NCI-H1048 (cell line): Measurements from ENCODE around the gene SLC25A28.
A peak's percentile ranks its signal among the peaks of the same experiment; 100 is the strongest.
"Not testable (repeated sequence)": the region's sequence is repeated elsewhere in the genome, so short reads cannot be mapped to it uniquely, and the experiment has no call there.

Experiments used
- DNase-seq: peaks from one replicate; lab custom pipeline; 2025; lab: John Stamatoyannopoulos, UW

The SLC25A28 gene

DNA sequence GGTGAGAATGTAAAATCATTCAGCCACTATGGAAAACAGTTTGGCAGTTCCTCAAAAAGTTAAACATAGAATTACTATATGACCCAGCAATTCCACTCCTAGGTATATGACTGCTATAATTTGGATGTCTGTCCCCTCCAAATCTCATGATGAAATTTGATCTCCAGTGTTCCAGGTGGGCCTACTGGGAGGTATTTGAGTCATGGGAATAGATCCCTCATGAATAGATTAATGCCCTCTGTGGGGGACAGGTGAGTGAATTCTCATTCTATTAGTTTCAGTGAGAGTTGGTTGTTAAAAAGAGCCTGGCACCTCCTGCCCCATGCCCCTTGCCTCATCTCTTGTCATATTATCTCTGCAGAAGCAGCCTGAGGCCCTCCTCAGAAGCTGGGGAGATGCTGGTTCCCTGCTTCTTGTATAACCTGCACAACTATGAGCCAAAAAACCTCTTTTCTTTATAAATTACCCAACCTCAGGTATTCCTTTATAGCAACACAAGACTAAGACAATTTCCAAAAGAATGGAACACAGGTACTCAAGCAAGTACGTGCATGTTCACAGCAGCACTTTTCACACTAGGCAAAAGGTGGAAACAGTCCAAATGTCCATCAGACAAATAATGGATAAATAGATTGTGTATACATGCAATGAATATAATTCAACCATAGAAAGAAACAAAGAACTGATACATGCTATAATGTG, 8.8 kb upstream of the SLC25A28 start:
- DNase-seq, result no peak

DNA sequence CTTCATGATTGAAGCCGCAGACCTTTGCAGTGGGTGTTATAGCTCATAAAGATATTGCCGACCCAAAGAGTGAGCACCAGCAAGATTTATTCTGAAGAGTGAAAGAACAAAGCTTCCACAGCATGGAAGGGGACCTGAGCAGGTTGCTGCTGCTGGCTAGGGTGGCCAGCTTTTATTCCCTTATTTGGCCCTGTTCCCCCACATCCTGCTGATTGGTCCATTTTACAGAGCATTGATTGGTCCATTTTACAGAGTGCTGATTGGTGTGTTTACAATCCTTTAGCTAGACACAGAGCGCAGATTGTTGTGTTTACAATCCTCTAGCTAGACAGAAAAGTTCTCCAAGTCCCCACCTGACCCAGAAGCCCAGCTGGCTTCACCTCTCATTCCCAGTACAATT, 4.9 kb upstream of the SLC25A28 start:
- DNase-seq, result not testable (repeated sequence)

DNA sequence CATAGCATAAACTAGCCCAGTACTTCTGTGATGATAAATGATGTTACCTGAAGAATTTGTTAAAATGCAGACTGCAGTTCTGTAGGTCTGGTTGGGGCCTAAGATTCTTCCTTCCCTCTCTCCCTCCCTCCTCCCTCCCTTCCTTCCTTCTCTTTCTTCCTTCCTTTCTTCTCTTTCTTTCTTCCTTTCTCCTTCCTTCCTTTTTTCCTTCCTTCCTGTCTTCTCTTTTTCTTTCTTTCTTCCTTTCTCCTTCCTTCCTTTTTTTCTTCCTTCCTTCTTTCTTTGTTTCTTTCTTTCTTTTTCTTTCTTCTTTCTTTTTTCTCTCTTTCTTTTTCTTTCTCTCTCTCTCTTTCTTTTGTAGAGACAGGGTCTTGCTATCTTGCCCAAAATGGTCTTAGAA, 3.7 kb upstream of the SLC25A28 start:
- no peak for DNase-seq

DNA sequence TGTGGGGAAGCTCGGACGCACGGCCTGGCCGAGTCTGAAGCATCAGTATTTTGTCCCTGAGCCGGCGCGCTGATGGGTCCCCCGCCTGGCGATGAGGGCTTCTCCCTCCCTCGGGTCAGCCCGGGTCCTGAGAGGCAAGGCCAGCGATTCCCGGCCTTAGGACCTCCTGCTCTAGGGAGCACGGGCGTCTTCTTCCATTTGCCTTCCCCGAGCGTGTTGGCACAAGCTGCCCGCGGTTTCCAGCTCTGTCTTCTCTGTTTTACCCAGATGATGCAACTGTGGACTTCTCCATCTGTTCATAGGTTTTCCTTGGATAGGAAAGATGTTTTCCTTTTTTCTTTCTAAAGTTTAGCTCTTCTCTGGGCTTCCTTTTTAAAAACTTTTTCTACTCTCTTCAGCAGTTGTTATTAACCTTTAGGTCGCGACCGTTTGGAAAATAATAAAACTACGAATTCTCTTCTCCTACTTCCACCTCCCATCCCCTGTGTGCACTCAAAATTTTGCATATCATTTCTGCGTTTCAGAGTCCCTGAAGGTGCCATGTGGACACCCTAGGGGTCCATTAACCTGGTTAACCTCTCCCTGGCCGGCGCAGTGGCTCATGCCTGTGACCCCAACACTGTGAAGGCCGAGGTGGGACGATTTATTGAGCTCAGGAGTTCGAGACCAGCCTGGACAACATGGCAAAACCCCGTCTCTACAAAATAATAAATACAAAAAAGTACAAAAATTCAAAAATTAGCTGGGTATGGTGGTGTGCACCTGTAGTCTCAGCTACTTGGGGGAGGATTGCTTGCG, 1.4 kb upstream of the SLC25A28 start:
- no peak for DNase-seq

DNA sequence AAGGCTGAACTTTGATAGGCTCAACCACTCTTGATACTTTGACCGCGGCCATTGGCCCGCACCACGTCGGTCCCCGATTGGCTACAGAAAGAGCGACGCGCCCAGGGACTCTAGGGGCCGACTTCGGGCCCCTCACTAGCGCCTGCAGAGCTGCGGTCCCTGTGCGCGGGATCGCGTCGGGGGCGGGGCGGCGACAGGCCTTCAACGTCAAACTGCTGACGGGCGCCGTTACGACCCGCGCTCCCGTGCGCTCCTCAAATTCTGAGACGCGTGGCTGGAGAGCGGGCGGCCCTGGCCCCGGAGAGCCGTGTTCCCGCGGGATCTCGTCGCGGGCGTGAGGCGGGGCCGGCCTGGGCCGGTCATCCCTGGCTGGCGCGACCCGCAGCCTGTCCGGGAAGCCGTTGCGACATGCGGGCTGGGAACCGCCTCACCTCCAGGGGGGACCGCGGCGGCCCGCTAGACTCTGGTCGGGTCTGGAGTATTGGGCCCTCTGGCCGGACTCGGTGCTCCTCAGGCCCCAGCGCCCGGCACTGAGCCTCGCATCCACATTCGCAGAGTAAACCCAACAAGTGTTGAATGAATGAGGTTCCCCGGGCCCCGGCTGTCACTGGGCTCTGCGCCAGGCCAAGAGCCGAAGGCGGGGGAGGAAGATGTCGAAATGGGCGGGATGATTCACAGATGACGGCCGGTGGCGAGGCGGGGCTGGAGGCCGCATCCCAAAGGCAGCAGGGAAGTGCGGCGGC, 643 bp upstream of the SLC25A28 start:
- DNase-seq, result peak; percentile 98

DNA sequence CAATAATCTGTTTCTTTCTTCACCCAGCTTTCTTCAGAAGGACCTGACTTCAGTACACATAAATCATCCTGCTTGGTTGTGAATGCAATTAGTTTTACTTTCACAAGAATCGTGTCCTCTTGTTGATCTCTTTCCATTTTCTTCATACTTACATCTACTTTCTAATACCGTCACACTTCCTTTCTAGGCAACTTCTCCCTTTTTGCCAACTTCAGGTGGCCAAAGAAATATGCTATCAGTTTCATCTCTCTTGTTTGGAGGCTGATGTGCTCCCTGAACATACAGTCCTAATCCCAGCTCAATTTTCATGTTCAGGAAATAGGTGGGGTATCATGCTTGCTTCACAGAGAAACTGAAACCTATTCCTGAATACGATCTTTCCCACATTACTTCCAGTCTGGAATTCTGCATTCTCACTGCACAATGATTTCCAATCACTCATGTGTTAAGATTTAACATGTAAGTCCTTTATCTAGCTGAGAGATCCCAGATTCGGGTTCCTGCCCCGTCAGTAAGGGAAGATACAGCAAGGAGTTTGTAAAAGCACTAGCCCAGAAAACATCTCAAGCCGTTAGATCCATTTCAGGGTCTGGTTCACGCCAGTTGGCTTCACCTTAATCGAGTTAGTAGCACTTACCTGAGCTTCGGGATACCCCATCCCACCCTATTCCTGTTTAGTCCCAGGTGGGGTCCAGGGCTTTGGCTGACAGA, 994 bp downstream of the SLC25A28 start:
- no peak for DNase-seq

DNA sequence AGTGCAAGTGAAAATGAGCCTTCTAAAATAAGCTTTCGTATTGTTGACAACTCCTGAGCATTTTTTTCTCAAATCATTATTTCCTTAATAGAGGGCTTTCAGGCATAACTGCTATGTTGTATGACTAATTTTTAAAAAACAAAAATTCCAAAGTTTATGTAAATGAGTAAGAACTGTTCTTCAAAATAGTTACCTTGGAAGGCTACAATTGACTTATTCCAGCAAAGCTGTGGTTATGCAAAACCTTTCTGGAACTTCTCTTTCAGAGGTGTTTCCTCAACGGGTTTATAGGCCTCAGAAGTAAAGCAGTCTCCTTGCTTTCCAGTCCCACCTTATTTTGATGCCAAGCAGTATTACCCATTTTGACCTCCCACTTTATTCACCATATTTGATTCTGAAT, 2.5 kb downstream of the SLC25A28 start:
- DNase-seq, result no peak

DNA sequence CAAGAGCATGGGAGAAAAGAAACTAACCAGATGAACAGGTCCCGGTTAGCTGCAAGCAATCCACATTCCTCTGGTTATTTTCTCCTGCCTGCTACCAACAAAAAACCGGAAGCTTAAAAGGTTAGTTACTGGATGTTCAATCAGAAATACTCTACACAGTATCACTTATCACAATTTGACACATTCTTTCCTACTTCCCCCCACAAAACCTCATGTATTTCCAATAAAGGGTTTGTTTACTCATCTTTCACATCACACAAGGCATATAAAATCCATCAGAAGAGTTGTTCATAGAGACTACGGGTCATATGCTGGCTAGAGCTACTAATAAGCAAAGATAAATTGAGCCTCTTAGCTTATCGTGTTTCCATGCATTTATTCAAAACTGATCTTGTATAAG, 4.8 kb downstream of the SLC25A28 start:
- no peak for DNase-seq

DNA sequence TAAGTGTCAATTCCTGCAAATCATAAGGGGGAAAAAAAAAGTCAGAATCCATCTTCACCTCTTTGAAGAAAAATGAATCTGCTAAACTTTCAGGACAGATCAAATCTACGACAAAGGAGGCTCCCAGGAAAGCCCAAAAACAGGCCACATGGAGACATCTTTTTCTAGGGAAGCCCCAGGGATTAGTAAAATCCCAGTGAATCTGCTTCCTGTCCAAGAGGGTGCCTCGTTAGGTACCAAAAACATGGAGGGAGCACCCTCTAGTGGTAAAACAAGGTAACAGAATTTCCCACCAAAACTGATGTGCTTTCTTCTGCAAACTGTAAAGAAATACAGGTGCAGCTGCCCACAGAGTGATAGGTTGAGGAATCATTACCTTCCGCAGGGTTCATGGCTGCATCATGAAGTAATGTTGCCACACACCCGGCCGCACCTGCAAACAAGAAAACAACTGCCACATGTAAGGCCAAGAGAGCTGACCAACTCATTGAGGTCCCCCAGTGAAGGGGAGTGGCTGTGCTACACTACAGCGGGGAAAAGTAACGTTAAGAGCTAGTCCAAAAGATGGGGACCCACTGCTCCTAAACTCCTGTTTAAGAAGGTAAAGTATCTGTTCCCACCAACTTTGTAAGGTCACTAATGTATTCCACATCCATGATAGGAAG, 7.9 kb downstream of the SLC25A28 start:
- no peak for DNase-seq

DNA sequence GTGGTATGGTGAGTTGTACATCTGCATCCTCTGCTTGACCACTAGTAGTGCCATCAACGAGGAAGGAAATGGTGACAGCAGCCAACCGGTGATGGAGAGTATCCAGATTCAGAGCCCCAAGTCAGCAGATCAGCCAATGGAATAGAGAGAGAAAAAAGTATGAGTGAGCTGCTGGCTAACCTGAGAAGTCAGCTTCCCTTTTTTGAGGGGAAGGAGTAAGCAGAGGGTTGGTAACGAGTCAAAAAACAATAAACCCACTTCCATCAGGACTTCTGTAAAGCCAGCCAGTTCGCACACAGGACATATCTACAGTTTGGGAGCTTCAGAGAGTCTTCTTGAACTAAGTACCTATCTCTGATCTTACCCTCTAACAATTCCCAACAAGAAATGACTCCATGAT, 8.9 kb downstream of the SLC25A28 start:
- no peak for DNase-seq

DNA sequence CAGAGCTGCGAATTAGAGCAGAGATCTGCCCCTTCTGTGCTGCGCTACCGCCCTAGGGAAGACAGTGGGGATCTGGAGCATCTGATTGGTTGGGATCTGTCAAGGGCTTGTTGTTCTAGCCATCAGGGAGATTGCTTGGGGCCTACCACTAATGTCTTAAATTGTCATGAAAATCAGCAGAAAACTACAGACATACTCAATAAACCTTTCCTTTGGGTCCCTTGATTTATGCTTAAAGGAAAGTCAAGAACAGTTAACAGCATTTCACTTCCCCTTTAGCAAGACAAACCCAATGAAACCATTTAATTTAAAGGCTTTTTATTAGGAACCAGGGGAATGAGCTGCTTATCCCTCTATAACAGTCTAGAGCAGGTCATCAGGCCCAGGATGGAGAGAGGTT, 10.0 kb downstream of the SLC25A28 start:
- no peak for DNase-seq

DNA sequence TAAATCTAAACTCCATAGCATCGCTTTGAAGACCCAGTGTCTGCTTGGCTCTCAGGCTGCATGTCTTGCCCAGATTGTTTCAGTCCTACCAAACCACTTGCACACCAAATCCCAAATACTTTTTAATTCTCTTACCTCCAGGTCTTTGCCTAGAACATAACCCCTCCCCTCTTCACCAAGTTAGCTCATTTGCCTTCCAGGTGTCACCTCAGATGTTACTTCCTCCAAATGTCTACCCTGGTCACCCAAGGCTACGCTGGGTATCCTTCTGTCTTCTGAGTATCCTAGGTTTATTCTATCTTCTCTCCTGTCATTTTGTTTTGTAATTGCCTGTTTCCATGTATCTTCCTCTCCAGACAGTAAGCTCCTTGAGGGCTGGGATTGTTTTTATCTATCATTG, 11.1 kb downstream of the SLC25A28 start:
- no peak for DNase-seq

DNA sequence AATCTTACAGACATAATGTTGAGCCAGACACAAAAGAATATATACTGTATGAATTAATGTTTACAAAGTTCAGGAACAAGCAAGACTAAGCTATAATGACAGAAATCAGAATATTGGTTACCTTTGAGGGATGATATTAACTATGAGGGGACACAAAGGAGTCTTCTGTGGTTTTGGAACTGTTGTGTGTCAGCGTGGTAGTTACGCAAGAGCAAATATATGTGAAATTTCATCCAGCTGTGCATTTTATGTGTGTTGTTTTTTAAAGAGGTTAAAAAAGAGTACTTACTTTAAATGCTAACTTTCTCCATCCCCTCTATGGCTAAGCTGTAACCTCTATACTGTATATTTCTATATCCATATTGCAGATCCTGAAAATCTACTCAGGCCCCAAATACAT, 14.9 kb downstream of the SLC25A28 start:
- DNase-seq, result no peak

DNA sequence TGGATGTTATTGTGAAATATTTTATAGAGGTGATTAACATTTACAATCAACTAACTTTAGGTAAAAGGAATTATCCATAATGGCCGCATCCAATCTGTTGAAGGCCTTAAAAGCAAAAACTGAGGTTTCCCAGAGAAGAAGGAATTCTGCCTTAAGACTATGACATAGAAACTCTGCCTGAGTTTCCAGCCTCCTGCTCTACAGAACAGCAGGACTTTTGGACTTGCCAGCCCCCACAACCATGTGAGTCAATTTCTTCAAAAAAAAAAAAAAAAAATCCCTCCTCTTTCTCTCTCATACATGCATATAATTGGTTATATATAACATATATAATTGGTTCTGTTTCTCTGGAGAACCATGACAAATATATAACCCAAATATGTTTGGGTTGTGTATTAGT, 15.4 kb downstream of the SLC25A28 start:
- no peak for DNase-seq

DNA sequence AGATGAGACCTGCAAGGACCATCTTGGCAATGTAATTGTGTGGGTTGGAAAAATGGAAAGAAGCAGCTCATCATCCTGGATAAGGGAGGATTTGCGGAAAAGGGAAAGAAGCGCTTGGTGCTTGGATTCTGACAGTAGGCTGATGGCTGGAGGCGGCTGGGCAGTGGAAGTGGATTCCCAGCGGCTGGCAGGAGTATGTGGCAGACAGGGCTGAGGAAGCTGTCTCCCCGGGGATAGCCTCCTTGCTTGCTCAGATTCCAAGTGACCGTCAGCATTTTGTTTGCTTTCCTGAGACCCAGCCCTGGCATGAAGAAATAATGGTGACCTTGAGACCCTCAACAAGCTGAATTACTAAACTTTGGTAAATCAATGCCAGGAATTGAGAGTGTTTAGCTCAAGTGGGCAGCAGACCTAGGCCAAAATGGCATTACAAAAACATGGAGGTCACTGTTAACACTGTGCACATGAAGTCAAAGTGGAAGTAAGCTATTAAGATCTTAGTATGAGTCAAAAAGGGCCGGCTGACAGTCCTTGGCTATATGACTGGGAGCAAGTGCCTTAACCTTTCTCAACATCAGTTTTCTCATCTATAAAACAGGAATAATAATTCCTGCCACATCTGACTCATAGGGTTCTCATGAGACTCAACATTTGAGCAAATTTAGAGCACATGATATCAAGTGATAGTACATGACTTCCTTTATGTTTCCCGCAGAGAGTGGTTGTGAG, 21.3 kb downstream of the SLC25A28 start:
- DNase-seq, result no peak

DNA sequence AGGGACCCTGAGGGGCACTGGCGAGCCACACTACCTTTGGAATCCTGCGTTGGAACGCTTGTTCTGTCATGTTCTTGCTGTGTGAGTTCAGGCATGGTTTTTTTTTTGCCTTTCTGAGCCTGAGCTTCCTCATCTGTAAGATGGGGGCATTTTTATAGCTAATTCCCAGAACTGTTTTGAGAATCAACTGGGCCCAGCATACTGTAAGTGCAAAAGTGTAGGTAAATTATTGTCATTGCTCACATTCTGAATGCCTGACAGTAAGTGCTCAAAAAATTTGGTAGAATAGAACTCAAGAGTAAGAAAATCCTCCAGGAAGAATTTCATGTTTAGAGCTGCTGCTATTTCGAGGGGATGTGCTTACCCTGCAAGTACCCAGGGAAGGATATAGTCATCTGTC, 22.2 kb downstream of the SLC25A28 start:
- DNase-seq, result no peak

DNA sequence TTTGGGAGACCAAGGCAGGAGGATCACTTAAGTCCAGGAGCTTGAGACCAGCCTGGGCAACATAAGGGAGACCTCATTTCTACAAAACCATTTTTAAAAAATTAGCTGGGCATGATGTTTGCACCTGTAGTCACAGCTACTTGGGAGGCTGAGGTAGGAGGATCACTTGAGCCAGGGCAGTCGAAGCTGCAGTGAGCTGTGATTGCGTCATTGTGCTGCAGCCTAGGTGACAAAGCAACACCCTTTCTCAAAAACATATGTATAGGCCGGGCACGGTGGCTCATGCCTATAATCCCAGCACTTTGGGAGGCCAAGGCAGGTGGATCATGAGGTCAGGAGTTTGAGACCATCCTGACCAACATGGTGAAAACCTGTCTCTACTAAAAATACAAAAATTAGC, 23.5 kb downstream of the SLC25A28 start:
- not testable (repeated sequence) for DNase-seq

DNA sequence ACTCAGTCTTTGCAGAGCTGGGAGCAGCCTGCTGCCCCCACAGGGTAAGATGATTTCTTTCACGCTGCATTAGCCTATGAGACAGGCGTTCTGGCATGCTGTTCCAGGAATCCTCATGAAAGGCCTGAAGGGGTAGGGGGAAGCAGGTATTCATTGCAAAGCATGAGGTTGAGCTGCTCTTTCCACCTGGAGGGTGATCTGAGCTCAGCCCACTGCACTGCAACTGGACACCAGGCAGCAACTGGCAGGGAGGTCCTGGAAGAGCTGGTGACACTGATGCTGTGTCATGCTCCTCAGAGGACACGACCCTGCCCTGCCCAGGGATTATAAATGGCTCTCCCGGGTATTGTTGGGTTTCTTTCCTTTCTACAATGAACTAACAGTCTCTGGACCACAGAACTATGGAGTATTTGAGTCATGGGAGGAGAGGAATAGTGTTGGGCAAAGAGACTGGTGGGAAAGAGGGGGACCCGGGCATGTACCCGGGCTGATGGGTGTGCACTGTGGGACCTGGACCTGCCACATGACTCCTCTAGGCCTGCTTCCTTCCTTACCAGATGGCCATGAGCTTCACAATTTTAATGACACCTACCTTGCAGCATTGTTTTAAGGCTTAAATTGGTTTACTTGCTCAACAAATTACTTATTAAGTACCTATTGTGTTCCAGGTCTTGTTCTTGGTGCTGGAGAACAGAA, 24.3 kb downstream of the SLC25A28 start:
- no peak for DNase-seq

DNA sequence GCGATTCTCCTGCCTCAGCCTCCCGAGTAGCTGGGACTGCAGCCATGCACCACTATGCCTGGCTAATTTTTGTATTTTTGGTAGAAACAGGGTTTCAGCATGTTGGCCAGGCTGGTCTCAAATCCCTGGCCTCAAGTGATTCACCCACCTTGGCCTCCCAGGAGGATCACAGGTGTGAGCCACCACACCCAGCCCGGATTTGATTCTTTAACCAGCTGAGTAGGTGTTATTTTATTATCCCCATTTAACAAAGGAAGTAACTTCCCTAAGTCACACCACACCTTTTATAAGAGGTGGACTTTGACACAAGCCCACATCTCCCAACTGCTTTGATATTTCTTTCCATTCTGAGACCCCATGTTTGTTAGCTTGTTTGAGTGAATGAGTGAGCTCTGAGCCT, 25.0 kb downstream of the SLC25A28 start:
- no peak for DNase-seq

DNA sequence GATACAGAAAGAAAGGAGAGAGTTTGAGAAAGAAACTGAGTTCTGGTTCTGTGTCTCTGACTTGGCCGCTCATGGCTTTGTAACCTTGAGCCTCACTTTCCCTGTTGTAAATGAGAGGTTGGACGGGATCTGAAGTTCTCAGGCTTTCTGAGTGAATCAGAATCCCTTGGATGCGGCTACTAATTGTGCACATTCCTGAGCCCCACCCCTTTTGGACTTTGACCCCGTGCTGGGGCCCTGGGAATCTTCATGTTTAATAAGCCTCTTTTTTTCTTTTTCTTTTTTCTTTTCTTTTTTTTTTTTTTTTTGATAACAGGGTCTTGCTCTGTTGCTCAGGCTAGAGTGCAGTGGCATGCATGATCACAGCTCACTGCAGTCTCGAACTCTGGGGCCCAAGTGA, 26.9 kb downstream of the SLC25A28 start:
- no peak for DNase-seq

DNA sequence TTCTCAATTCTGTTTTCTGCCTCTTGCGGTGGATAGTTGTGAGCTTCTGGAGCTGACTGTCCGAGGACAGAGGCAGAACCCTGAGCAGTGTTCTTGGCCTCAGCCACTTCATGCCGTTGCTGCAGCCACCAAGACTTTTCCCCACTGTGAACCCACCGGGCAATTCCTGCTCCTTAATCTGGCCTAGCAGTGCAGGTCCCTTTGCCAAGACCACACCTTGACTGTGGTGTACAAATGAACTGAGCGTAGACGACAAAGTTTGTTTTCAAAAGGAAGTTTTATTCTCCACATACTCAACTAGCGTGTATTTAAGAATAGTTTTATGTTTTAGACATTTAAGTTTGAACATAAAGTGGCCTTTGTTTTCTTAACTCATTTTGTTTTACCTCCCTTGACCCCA, 29.4 kb downstream of the SLC25A28 start:
- no peak for DNase-seq
